Activated CD4-positive, alpha-beta T cell treated with anti-CD3 and anti-CD28 coated beads, Interleukin-2, amount 50 U/mL, for 16 hours (primary cell): Measurements from ENCODE around the gene PRF1.

Experiments
- DNase-seq: peaks from one replicate; pipeline ENCODE4 v3.0.0-alpha.2; 2020

The PRF1 gene

DNA sequence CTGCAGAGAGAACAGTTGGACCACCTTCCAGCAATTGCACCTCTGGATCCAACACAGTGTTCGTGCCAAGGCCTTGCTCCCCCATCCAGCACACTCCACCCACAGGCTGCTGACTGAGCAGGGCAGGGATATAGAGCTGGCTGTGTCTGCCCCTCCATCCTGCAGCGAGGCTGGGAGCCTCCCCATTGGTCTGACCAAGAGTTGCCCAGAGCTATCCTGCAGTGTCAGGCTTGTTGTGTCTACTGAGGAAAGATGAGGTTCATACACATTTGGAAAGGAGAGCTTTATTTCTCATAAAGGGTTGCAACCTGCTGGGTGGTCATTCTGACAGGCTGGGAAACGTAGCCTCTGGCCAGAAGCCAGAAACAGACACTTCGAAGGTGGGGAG lies 27.1 kb downstream of the PRF1 start:
- DNase-seq = no peak

DNA sequence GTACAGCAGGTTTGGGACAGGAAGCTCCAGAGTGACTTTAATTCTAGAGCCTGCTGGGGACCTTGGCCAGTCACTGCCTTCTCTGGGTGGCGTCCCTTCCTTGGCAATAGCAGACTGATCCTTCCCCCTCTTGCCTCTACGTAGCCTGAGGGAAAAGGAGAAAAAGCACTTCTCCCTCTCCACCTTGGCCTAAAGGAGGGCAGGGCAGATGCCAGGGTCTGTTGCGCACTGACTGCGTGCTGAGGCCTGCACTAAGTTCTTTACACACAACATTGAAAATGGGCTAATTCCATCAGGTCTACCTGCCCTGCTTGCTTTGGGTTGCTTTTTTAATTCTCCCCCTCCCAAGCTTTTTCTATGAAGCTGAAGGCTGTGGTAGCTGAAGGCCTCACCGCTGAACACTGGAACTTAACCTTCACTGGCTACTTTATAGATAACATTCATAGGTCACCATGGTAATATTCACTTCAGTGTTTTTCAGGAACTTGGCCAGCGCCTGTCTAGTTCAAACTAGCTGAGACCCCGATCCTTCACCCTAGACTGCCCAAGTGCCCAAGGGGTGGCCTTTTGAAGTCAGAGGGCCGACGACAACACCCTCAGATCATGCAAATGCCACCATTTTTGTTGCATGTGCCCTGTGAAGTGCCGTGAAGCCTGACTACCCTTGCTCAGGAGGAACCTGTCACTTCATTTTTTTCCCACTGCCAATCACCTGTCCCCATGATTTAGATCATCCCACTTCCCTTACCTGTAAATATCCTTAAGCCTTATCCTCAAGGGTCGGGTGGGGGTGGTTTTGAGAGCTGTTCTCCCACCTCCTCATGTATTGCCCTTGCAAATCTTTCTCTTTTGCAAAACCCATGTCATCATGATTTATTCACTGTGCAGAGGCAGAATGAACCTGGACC lies 28.7 kb downstream of the PRF1 start:
- DNase-seq = no peak

DNA sequence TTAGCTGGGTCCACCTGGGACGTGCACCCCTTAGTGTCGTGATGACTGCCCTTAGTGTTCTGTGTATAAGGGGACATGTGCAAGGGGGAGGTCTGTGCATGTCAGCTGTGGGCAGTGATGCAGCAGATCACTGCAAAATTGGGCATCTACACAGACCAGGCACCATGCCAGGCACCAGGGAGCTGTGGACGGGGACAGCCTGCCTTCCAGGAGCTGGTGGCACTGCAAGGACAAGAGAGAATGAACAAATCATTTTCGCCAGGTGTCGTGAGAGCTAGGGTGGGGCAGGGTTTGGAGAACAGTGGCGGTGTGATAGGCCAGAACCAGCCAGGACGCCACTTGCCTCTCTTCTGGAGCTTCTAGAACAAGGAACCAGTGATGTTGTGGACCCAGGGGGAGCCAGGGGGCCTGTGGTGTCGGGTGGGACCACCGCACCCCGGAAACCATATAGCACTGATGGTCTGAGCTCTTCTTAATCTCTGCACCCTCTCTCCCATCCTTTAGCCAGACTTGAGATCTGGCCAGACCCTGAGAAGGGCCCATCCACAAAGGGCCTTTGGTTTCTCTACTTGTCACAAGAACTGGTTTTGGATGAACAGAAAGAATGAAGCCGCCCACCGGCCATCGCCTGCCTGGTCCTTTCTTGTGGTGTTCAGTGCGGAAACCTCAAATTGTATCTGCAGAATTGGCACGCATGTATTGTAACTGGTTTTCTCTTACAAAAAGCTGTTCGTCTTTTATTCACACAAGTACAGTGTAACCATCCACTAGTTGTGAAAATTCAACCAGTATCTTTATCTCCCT lies 30.7 kb downstream of the PRF1 start:
- no peak for DNase-seq

DNA sequence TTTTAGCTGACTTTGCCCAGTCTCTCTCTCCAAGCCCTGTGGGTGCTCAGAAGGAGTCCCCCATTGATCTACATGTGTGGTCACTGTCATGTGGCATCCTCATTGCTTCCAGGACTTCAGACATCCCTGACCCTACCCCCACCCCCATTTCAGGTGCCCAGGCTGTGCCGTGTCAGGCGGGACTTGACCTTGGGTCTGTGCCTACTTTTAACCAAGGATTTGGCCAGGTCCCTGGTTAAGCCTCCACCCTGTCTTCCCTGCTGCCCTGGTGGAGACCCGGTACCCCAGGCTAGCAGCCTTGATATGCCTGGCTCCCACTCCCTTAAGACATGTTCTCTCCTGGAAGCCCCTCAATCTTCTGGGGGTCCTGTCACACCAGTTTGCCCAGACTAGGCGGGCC lies 31.3 kb downstream of the PRF1 start:
- DNase-seq = no peak

DNA sequence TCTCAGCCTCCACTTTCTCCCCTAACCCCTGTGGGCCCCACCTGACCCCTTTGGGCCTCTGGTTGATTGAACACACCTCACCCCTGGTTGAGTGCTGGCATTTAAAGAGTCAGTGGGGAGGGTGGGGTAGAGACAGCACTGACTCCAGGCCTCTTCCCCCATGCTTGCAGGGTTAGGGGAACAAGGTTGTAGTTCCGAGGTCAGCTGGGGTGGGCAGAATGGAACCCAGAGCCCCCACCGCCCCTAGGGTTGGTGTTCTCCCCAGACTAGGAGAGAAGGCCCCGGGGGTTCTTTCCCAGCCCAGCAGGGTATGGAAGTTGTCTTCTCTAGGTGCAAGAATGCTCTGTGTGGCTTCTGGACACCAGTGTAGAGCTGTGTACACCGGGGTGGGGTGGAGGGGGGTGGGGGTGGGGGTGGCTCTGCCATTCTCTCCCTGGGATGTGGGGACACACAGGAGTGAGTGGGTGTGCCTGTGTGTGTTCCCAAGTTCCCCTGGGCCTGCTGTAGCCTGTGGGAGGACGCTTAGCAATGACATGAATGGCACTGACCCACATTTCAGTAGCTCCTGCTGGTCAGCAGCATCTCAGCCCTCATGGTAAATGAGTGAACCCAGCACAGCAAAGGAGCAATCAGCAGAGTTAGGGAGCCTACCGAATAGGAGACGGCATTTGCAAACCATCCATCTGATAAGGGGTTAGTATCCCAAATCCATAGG lies 33.6 kb downstream of the PRF1 start:
- DNase-seq = no peak

DNA sequence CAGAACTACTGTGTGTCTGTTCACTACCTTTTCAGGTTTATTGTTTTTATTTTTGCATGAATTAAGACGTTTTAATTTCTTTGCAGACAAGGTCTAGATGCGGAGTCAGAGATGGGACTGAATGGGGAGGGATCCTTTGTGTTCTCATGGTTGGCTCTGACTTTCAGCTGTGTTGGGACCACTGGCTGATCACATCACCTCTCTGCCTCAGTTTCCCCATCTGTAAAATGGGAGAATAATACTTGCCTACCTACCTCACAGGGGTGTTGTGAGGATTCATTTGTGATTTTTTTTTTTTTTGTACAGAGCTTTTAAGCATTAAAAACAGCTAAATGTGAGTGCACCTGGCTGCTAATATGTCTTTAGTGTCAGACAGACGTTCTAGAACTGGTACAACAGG lies 34.4 kb downstream of the PRF1 start:
- DNase-seq = no peak

DNA sequence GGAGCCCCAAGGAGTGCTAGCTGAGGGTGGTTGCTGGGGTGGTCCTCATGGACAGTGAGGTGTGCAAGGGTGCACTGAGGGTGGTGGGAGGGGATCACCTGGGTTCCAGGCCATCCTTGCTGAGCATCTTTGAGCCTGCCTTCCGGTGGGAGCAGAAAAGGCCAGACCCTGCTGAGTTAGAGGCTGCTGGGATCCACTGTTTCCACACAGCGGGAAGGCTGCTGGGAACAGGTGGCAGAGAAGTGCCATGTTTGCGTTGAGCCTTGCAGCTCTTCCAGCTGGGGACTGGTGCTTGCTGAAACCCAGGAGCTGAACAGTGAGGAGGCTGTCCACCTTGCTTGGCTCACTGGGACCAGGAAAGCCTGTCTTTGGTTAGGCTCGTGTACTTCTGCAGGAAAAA lies 34.9 kb downstream of the PRF1 start:
- no peak for DNase-seq

DNA sequence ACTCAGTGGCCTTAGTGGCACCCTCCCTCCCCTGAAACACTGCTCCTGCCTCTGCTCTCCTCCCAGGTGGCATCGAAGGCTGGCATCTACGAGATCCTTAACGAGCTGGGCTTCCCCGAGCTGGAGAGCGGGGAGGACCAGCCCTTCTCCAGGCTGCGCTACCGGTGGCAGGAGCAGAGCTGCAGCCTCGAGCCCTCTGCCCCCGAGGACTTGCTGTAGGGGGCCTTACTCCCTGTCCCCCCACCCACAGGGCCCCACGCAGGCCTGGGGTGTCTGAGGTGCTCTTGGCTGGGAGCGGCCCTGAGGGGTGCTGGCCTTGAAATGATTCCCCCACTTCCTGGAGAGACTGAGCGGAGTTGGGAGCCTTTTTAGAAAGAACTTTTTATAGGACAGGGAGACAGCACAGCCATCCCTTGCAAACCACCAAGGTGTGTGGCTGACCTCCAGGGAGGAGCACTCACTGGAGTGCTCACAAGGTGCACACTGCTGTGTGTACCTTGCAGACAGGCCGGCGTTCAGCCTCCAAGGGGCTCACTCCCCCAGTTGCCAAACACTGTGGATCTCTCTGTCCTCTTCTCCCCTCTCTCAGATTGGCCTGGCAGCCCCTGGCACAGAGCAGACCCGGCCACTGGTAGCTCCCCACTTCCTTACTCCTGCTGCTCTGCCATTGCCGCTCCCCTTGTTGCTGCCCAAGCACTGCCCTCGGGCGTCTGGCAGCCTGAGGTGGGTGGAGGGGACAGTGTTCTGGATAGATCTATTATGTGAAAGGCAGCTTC lies 35.8 kb downstream of the PRF1 start:
- no peak for DNase-seq

DNA sequence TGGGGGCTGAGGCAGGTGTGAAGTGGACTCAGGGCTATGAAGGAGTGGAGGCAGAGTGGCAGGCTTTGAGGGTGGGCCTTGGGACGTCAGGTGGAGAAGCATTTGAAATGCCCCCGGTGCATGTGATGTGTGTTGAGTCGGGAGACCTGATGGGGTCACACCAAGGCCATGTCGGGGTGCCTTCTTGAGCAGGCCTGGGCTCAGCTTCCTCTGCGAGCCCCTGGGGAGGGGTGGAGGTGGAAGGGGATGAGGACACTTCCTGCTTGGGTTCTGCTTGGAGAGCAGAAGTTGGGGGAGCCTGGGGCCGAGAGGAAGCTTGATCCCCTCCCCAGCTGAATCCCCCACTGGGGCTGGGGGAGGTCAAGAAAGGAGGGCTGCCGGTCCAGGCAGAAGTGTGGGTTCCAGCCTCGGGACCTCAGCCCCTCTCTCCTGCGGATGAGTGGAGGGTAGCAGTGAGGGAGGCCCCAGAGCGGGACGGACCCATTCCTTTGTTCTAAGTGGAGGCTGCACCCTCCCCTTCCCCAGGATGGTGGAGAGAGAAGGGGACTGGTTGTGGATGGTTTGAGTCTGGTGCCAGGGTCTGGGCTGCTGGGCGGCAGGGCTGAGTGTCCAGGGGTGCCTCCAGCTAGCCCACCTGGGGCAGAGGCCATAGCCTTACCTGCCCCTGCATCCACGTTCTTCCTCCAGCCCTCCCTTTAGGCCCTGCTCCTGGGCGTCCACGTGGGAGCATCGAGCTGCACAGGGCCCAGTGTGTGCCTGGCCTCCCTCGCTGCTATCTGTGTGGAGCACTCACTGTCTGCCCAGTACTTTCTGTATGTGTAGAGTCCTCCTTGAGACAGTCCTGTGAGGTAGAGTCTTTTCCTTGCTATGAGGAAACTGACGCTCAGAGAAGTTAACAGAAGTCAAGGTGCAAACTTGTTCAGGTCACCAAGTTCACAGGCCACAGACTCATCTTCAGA lies 36.7 kb downstream of the PRF1 start:
- DNase-seq = no peak

DNA sequence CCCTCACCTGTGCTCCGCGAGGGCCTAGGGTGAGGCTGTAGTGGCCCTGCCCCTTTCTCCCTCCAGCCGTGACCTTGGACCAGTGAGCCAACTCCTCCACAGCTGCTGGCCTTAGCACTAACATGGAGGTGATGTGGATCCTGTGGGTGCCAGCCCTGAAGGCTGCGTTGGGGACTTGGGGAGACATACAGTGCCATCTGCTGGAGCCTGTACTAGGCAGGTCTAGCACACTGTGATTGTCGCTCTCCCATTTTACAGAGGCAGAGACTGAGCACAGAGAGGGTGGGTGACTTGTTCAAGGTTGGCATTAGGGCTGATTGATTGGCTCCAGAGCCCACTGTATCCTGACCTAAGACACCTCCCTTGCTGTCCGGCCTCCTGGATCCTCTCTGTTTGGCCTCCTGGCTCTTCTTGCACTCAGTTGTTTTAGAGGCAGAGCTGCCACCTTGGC lies 37.6 kb downstream of the PRF1 start:
- no peak for DNase-seq

DNA sequence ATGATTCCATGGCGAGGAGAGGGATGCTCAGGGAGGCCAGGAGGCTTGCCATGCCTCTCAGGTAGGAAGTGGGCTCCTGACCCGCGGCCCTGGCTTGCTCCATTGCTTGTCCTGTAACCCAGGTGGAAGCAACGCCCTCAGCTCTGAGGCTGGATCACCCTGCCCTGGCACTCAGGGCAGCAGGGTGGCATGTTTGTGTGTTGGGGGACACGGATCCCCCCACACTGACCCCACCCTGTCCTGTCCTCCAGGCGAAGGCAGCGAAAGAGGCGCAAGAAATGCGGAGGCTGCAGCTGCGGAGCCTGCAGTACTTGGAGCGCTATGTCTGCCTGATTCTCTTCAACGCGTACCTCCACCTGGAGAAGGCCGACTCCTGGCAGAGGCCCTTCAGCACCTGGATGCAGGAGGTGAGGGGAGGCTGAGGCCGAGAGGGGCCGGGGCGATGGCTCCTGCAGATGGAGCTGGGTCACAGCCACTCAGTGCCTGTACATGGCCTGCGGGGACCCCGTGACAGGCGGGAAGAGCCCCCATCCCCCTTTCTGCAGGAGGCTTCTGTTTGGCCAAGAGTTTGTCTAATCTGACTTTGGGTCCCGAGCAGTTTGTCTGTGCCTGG lies 38.3 kb downstream of the PRF1 start:
- DNase-seq = no peak

DNA sequence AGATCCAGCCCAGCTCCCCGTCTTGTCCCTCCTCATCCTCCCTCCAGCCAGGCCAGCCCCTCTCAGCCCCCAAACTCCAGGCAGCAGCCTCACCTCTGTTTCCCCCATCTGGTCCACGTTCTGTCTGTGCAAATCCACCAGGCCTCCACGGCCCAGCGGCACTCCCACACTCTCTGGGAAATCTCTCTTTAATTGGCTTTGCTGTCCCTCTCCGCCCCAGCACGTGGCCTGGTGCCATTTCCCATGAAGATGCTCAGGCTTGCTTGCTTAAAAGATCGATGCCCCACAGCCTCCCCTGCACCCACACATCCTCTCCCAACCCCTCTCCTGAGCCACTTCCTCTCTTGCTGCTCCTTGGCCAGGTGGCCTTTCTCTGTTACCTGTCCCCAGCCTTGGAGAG lies 39.3 kb downstream of the PRF1 start:
- no peak for DNase-seq

DNA sequence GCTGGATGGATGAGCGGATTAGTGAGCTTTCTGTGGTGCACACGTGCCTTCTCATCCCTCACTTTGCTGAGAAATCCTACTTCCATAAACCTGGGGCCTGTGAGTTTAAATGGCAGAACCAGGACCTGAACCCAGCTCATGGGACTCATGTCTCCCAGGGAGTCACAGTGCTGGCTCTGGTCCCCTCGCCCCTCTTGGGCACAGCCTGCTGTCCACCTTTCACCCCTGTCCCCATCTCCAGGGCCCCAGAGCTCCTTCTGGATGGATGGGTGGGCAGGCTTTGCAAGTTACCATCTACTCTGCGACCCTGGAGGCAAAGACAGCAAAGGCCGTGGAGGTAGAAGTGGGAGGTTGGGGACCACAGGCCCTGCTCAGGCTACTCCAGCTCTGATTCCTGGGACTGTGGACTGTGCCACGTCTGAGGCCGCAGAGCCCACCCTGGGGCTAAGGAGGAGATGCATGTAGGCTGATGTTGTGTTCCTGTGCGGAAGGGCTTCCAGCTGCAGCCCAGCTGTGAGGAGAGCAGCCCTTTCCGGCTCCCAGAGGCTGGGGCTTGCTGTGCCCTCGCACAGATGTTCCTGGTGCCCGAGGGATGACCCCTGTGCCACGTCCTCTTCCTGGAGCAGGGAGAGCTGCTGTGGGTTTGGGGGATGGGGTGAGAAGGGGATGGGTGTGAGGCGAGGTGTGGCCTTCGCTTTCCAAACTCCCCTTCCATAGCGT lies 40.3 kb downstream of the PRF1 start:
- DNase-seq = no peak

DNA sequence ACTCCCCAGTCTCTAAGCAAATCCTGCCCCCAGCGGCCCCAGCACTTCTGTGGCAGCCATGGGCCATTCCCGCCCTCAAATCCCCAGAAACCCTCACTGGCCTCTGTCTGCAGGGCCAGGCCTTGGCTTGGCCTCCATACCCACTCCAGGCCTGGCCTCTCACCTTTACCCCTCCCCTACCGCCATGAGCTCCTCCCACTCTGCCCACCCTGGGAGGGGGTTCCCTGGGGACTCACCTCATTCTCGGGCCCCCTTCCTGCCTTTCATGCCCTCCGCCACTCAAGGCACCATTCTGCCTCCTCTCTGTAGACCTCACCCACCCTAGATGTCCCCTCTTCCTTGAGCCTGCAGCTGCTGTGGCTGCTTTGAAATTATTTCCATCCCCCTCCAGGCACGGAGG lies 41.0 kb downstream of the PRF1 start:
- DNase-seq = no peak

DNA sequence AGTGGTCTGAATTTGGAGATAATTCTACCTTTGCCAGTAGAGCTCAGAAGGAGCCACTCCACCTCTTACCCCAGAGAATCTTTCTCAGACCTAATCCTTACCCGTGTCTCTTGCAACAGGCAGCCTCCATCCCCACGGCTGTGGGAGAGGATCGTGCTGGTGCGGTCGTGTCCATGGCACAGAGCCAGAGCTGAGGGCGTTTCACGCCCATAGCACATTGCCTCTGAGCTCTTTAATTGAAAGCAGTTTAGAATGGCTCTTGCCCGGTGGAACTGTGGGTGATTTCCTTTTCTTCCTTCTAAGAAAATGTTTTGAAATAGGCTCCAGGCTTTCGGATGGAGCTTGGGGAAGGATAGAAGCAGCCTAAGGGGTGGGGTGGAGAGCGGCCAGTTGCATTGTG lies 41.5 kb downstream of the PRF1 start:
- DNase-seq = no peak

DNA sequence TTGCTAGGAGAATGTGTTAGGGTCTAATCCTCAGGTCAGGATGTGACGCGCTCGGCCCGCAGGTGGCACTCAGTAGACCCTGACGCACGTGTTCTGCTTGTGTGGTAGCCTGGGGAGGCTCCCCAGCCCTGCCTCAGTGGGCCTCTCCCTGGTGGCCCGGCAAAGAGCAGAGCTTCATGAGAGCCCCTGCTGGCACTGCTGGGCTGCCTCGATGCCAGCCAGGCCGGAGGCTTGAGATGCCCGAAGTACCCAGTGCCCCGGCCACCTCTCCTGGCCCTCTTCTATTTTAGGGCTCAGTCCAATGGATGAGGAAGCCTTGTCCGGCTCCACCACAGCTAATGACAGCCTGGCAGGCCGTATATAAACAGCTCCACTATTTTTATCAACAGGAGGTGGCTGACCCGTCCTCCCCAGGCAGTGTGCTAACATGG lies 42.0 kb downstream of the PRF1 start:
- DNase-seq = no peak

DNA sequence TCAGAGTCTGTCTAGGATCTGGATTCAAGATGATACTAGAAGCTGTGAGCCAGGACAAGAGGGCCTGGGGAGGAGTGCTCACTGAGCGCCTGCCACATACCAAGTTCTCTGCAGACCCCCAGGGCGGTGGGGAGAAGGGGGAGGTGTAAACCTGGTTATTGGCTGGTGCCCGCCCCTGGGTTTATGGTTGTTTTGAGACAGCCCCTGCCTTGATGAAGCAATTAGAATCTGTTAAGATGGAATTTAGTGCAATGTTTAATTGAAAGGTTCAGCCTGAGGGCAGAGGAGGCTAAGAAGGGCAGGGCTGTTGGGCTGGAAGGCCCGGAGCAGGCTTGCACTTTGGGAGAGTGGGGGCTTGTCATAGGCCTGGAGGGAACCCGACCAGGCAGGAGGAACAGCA lies 42.7 kb downstream of the PRF1 start:
- no peak for DNase-seq

DNA sequence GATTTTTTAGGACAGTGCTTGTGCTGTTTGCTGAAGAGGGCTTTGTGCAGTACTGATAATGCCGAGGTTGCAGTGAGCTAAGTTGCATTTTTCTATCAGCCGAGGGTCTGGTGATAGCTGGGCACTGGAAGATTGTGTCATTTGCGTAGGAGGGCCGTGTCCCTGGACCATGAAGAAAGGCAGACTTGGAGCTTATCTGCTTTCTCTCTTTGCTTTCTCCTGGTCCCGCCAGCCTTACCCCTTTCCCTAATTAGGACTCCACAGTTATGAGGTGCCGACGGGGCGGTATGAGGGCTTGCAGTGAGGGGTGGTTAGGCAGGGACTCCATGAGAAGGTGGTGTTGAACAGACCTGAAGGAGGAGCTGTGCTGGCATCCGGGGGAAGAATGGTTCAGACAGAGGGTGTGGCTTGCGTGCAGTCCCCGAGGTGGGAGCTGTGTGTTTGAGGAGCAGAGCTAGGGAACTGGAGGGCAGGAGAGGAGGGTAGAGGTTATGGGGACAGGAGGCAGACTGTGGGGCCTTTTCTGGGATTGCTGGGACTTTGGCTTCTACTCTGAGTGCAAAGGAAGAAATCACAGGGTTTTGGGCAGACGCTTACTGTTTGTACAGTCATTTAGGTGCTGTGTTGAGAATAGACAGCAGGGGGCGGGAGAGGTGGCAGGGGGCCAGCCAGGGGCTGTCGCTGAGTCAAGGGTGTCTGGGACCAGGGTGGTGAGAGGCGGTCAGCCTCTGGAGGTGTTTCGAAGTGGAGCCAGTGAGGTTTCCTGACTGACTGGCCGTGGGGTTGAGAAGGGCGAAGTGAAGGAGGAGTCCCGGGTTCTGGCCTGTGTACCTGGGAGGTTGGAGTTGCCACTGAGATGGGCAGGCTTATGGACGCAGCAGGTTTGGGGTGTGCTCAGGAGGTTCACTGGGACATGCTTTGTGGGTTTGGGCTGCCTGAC lies 43.4 kb downstream of the PRF1 start:
- DNase-seq = peak; percentile 77

DNA sequence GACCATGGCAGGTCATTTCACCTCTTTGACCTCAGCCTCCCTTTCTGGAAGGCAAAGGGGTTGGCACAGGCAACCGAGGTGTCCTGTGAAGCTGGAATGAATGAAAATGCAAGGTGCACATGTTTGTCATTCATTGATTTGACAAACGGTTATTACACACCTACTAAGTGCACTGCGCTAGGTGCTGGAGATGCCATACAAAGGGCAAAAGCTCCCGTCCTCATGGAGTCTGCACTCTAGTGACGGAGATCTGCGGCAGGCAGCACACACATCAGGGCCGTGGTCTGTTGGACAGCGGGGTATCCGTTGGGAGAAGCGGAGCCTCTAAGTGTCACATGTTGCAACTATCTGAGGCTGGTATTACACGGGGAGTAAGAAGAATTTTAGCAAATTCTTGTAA lies 44.2 kb downstream of the PRF1 start:
- no peak for DNase-seq
